ENCODE results near the gene ANXA6. TPM values are rescaled to one million over a fixed set of nuclear protein-coding genes. Genes with fewer than 3 reads are reported as not detected.

The ANXA6 gene
- total RNA-seq, 2 experiments from 2014 or later: 481 to 495 TPM

GRCh38 chr5:151088986-151089385 is 68.6 kb downstream of the ANXA6 start:
- DNase-seq (no peak), ATAC-seq (no peak)
- Mint-ChIP-seq H3K4me3 (no peak overlapping the region), H3K4me1 (ENCODE audit: low read depth) (peaks cover 61% of the 10 kb centered on the region), H3K27ac (no peak overlapping the region), H3K36me3 (ENCODE audit: low read depth) (peaks cover 4% of the 10 kb centered on the region), H3K9me3 (ENCODE audit: insufficient read depth) (no peaks in the 10 kb centered on the region), H3K27me3 (ENCODE audit: low read depth) (peaks cover 7% of the 10 kb centered on the region)
- CTCF ChIA-PET: interaction anchor here (1.0 to 2.8 kb wide), 7 partner anchors 9 to 76 kb away, joined by 3 to 22 read pairs (median 4); no protein-coding TSS in a partner anchor
- POLR2A ChIA-PET: interaction anchor here (0.7 to 2.4 kb wide), 4 partner anchors 8 to 10 kb away, joined by 3 to 12 read pairs (median 3); partner anchors contain the start of gene TNIP1

- Mint-ChIP-seq H3K27ac (peak overlapping the region; percentile 62), H3K27me3 (ENCODE audit: low read depth) (peaks cover 7% of the 10 kb centered on the region), H3K36me3 (ENCODE audit: low read depth) (peaks cover 4% of the 10 kb centered on the region), H3K9me3 (ENCODE audit: insufficient read depth) (no peaks in the 10 kb centered on the region), H3K4me1 (ENCODE audit: low read depth) (peaks cover 60% of the 10 kb centered on the region), H3K4me3 (no peak overlapping the region)
- no peak for ATAC-seq
- no peak for DNase-seq
- ChIA-PET CTCF (interaction anchor here (0.8 to 10.8 kb wide), 6 partner anchors 8 to 77 kb away, joined by 3 to 98 read pairs (median 3); no protein-coding TSS in a partner anchor), POLR2A (interaction anchor here (1.0 to 4.5 kb wide), 5 partner anchors 9 to 126 kb away, joined by 3 to 15 read pairs (median 3); no protein-coding TSS in a partner anchor)
Measured at GRCh38 chr5:151087486-151087885, 70.1 kb downstream of the ANXA6 start.

- POLR2A ChIA-PET: interaction anchor here (0.6 to 4.5 kb wide), 9 partner anchors 10 to 674 kb away, joined by 3 to 15 read pairs (median 3); partner anchors contain the start of gene CD74
- peak overlapping the region; percentile 45 for H3K4me3 Mint-ChIP-seq
- H3K4me1 Mint-ChIP-seq (ENCODE audit: low read depth): peaks cover 64% of the 10 kb centered on the region
- CTCF ChIA-PET: interaction anchor here (0.8 to 10.8 kb wide), 6 partner anchors 9 to 78 kb away, joined by 3 to 98 read pairs (median 3); no protein-coding TSS in a partner anchor
- H3K36me3 Mint-ChIP-seq (ENCODE audit: low read depth): peaks cover 3% of the 10 kb centered on the region
- peaks cover 7% of the 10 kb centered on the region for H3K27me3 Mint-ChIP-seq (ENCODE audit: low read depth)
- DNase-seq (peak; percentile 66), ATAC-seq (peak; percentile 87)
- peak overlapping the region; percentile 62 for H3K27ac Mint-ChIP-seq
- no peaks in the 10 kb centered on the region for H3K9me3 Mint-ChIP-seq (ENCODE audit: insufficient read depth)
Measured at GRCh38 chr5:151086905-151087360, 70.6 kb downstream of the ANXA6 start.

DNA sequence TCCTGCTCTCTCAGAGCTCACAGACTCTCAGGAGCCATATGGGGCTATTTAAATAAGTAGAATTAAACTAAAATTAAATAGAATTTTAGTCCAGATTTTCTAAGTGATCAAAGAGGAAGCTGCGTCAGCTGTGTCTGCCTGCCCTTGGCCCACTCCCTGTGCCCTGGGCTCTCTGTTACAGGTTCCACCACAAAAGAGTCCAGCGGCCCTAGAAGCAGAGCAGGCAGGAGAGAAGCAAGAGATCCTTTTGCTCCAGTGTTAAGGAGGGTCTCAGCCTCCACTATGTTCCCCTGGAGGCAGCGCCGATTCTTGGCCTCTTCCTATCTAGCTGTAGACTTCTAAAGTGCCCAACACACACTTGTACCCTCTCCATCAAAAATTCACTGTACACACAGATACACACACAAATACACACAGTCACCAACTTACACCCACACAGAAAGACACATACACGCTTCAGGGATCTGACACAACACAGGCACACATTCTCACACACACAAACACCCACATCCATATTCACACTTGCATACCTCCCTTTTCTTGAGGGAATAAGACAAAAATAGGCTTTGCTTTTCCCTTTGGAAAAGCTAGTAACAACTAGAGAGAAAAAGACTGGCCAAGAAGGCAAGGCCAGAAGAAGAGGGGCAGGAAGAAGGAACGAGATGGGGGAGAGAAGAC is 71.2 kb downstream of the ANXA6 start:
- peak overlapping the region; percentile 20 for H3K27ac Mint-ChIP-seq
- H3K36me3 Mint-ChIP-seq (ENCODE audit: low read depth): peaks cover 2% of the 10 kb centered on the region
- peak overlapping the region; percentile 45 for H3K4me3 Mint-ChIP-seq
- ATAC-seq: no peak
- no peaks in the 10 kb centered on the region for H3K9me3 Mint-ChIP-seq (ENCODE audit: insufficient read depth)
- peaks cover 2% of the 10 kb centered on the region for H3K27me3 Mint-ChIP-seq (ENCODE audit: low read depth)
- peaks cover 61% of the 10 kb centered on the region for H3K4me1 Mint-ChIP-seq (ENCODE audit: low read depth)
- ChIA-PET POLR2A (interaction anchor here (0.6 to 4.5 kb wide), 10 partner anchors 10 to 673 kb away, joined by 3 to 15 read pairs (median 4); partner anchors contain the start of gene CD74), CTCF (interaction anchor here (0.8 to 10.8 kb wide), 8 partner anchors 10 to 155 kb away, joined by 3 to 98 read pairs (median 3); no protein-coding TSS in a partner anchor)
- no peak for DNase-seq

DNA sequence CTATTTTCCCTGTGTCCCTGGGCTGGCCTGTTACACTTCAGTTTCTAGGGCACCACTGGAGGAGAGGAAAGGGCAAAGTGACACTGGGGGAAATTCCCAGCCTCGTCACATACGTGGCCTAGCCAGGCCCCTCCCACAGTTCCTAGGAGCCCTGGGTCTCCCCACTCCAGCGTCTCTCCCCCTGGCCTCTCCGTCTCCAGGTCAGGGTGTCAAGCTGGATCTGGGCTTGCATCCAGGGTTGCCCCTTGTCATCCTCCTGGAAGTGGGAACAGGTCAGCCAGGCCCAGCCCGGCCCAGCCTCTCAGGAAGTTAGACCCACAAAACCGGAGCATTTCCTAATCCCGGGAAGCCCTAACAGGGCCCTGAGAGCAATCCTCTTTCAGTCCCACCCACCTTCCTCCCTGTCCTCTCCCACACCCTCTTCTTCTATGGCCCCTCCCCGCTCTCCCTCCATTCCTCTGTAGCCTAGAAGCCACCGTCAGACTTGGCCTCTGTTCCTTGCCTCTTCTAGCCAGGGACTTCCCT is 72.0 kb downstream of the ANXA6 start:
- peaks cover 62% of the 10 kb centered on the region for H3K4me1 Mint-ChIP-seq (ENCODE audit: low read depth)
- H3K9me3 Mint-ChIP-seq (ENCODE audit: insufficient read depth): no peaks in the 10 kb centered on the region
- ChIA-PET POLR2A (interaction anchor here (1.0 to 4.5 kb wide), 4 partner anchors 11 to 672 kb away, joined by 3 to 15 read pairs (median 4); partner anchors contain the start of gene CD74), CTCF (interaction anchor here (1.0 to 10.8 kb wide), 5 partner anchors 30 to 156 kb away, joined by 3 to 98 read pairs (median 4); no protein-coding TSS in a partner anchor)
- no peak for ATAC-seq
- peaks cover 2% of the 10 kb centered on the region for H3K27me3 Mint-ChIP-seq (ENCODE audit: low read depth)
- peak overlapping the region; percentile 38 for H3K4me3 Mint-ChIP-seq
- H3K27ac Mint-ChIP-seq: peak overlapping the region; percentile 17
- no peak for DNase-seq
- peaks cover 2% of the 10 kb centered on the region for H3K36me3 Mint-ChIP-seq (ENCODE audit: low read depth)

DNA sequence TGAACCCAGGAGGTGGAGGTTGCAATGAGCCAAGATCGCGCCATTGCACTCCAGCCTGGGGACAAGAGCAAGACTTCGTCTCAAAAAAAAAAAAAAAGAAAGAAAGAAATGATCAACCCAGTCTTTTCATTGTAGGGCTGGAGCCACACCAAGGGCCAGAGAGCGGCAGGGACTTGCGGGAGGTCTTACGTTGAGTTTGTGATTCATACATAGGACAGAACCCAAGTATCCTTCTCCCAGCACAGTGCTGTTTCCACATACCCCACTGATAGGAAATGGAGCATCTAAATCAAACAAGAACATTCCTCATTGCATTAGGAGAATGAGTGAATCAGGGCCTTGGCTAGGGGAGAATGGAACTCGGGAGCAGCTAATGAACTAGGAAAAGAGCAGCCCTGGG is 73.2 kb downstream of the ANXA6 start:
- Mint-ChIP-seq H3K36me3 (ENCODE audit: low read depth) (peaks cover 8% of the 10 kb centered on the region), H3K27me3 (ENCODE audit: low read depth) (no peaks in the 10 kb centered on the region), H3K4me3 (no peak overlapping the region), H3K9me3 (ENCODE audit: insufficient read depth) (no peaks in the 10 kb centered on the region), H3K4me1 (ENCODE audit: low read depth) (peaks cover 70% of the 10 kb centered on the region), H3K27ac (no peak overlapping the region)
- ChIA-PET CTCF (interaction anchor here (1.0 to 10.8 kb wide), 7 partner anchors 14 to 128 kb away, joined by 3 to 98 read pairs (median 9); no protein-coding TSS in a partner anchor), POLR2A (interaction anchor here (1.0 to 4.5 kb wide), 4 partner anchors 9 to 19 kb away, joined by 4 to 15 read pairs (median 9); no protein-coding TSS in a partner anchor)
- no peak for DNase-seq
- ATAC-seq: no peak

DNA sequence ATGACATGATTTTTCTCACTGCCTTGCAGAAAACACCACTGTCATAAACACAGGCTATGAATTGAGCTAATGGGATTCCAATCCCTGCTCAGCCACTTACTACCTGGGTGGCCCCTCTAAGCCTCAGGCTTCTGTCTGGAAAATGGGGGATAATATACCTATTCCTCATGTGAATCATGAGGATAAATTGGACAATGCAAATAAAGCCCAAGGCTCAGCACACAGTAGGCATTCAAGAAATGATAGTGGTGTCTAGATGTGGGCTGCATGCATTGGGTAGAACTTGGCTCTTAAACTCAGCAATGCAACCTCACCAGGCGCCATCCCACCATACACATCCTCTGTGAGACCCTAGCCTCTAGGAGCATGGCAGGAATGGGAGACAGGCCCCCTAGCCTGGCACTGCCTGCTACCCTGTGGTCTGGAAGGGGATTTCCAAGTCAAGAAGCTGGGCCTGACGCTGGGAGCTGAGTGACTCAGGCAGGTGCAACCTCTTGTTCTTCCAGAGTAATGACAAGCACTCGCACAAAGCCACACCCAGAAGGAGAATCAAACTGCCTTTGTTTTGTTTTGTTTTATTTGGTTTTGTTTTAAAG is 74.4 kb downstream of the ANXA6 start:
- ATAC-seq (no peak), DNase-seq (peak; percentile 53)
- Mint-ChIP-seq H3K27me3 (ENCODE audit: low read depth) (no peaks in the 10 kb centered on the region), H3K4me1 (ENCODE audit: low read depth) (peaks cover 76% of the 10 kb centered on the region), H3K27ac (peak overlapping the region; percentile 73), H3K36me3 (ENCODE audit: low read depth) (peaks cover 16% of the 10 kb centered on the region), H3K4me3 (no peak overlapping the region), H3K9me3 (ENCODE audit: insufficient read depth) (no peaks in the 10 kb centered on the region)
- POLR2A ChIA-PET: interaction anchor here (1.0 to 4.5 kb wide), 4 partner anchors 10 to 18 kb away, joined by 4 to 15 read pairs (median 9); no protein-coding TSS in a partner anchor
- CTCF ChIA-PET: interaction anchor here (0.9 to 10.8 kb wide), 12 partner anchors 7 to 129 kb away, joined by 3 to 98 read pairs (median 6); no protein-coding TSS in a partner anchor

DNA sequence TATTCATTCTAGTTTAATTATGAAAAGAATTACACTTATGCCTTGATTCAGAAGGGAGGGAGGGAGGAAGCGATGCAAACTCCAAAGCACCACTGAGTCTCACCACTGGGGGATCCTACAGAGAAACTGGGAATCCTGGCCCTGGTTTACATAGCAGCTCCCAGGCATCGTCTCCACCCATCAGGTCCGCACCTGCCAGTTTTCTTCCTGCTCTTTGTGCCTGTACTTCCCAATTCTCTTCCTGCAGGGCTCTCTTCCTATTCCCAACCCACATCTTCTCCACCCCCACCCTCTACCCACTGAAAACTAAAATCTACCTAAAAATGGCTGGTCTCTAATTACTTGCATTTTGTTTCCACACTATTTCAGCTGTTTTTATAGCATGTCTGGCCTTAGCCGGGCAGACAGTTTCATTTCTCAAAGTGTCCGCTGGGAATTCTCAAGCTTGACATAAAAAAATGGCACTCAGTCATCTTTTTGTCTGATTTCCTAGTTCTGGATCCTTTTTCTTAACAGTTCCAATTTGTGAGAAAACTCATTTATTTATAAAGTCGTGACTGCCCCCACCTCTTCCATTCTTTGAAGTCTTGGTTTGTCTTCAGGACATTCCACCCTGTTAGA is 75.2 kb downstream of the ANXA6 start:
- H3K27ac Mint-ChIP-seq: peak overlapping the region; percentile 37
- CTCF ChIA-PET: interaction anchor here (0.9 to 10.8 kb wide), 16 partner anchors 8 to 236 kb away, joined by 3 to 98 read pairs (median 4); partner anchors contain the start of gene IRGM

DNA sequence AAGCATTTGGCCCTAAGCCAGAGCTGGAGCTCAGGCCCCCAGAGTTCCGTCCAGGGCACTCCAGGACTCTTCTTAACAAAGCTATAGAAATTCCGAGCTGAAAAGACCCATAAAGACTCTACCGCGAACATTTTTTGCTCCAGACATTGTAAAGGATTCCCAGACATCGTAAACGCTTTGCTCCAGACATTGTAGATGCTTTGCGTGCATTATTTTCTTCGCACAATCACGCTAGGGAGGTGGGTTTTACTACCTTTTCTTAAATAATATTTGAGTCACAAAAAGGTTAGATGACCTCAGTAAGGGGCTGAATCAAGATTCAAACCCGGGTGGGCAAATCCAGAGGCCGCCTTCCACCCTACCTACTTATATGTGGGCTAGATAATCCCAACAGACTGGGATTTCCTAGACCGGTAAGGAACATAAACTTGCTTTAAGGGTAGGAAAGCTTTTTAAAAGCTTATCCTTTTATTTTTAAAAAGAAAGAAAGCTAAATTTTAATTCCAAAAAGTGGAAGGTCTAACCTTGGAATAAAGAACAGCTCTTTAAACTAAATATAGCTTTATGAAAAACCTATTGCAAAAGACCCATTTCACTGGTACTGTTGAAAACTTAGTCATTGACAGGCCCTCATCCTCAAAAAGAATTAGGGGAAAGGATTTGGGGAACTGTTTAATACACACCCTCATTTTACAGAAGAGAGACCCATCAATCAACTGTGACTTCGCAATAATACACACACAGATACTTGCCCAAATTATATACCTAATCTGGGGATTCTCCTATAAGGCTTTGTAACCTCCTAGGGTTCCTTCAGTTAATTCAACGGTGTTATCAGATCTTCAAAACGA is 75.9 kb downstream of the ANXA6 start:
- Mint-ChIP-seq H3K9me3 (ENCODE audit: insufficient read depth) (no peaks in the 10 kb centered on the region), H3K4me1 (ENCODE audit: low read depth) (peaks cover 80% of the 10 kb centered on the region), H3K36me3 (ENCODE audit: low read depth) (peaks cover 32% of the 10 kb centered on the region), H3K27me3 (ENCODE audit: low read depth) (no peaks in the 10 kb centered on the region), H3K27ac (peak overlapping the region; percentile 86), H3K4me3 (peak overlapping the region; percentile 85)
- DNase-seq (no peak), ATAC-seq (no peak)
- POLR2A ChIA-PET: interaction anchor here (0.6 to 2.2 kb wide), 11 partner anchors 9 to 381 kb away, joined by 3 to 12 read pairs (median 3); partner anchors contain the start of gene RBM22
- CTCF ChIA-PET: interaction anchor here (0.9 to 10.8 kb wide), 16 partner anchors 9 to 381 kb away, joined by 3 to 98 read pairs (median 4); partner anchors contain the start of genes IRGM and RBM22

More for the DNA sequence above, 75.2 kb downstream of the ANXA6 start:
- ATAC-seq (no peak), DNase-seq (no peak)
- Mint-ChIP-seq H3K9me3 (ENCODE audit: insufficient read depth) (no peaks in the 10 kb centered on the region), H3K27me3 (ENCODE audit: low read depth) (no peaks in the 10 kb centered on the region), H3K4me3 (peak overlapping the region; percentile 85), H3K36me3 (ENCODE audit: low read depth) (peaks cover 24% of the 10 kb centered on the region), H3K4me1 (ENCODE audit: low read depth) (peaks cover 80% of the 10 kb centered on the region)
- POLR2A ChIA-PET: interaction anchor here (1.0 to 2.5 kb wide), 6 partner anchors 8 to 382 kb away, joined by 3 to 12 read pairs (median 8); partner anchors contain the start of gene RBM22

All from activated CD8-positive, alpha-beta T cell treated with anti-CD3 and anti-CD28 coated beads, Interleukin-2, amount 10 ng/mL, durations not matched to agents 7 days and 5 days (primary cell).